HG03432 (cell line): ENCODE measurements around the gene GALNT12.

Experiments used
- ATAC-seq: cut with Tn5 transposase; IDR thresholded peaks from one replicate; pipeline ENCODE4 v1.9.1; 2021; ENCODE audit warnings: mild to moderate bottlenecking, moderate library complexity; ENCODE audit not compliant: unreplicated experiment

The GALNT12 gene

GRCh38 chr9:98899408-98900056 lies 92.1 kb downstream of the GALNT12 start:
- ATAC-seq: no peak
